Endodermal cell (in vitro differentiated cells): ENCODE measurements around the gene GJC2. TPM values are rescaled to one million over a fixed set of nuclear protein-coding genes. Genes with fewer than 3 reads are reported as not detected.
A peak's percentile ranks its signal among the peaks of the same experiment; 100 is the strongest.

Source experiments
- DNase-seq: peaks from one replicate; pipeline ENCODE4 v3.0.0-alpha.2; 2017
- H3K27ac ChIP-seq: 2 replicates; pipeline ENCODE4 v1.5.1; 2013; ENCODE audit warnings: mild to moderate bottlenecking, low read depth, low read length, moderate library complexity
- H3K27me3 ChIP-seq: 2 replicates; pipeline ENCODE4 v1.6.1; 2013; ENCODE audit warnings: mild to moderate bottlenecking, low read length, moderate library complexity; ENCODE audit not compliant: insufficient read depth, control insufficient read depth, poor library complexity, severe bottlenecking
- H3K36me3 ChIP-seq: 2 replicates; pipeline ENCODE4 v1.7.0; 2013; ENCODE audit warnings: mild to moderate bottlenecking, low read length, moderate library complexity; ENCODE audit not compliant: control insufficient read depth, insufficient read depth
- H3K4me1 ChIP-seq: one replicate; pipeline ENCODE4 v1.7.0; 2013; ENCODE audit warnings: low read length; ENCODE audit not compliant: control insufficient read depth, insufficient read depth
- H3K4me3 ChIP-seq: 2 replicates; pipeline ENCODE4 v1.5.1; 2013; ENCODE audit warnings: mild to moderate bottlenecking, low read length, moderate library complexity
- H3K9ac ChIP-seq: 2 replicates; pipeline ENCODE4 v1.6.1; 2013; ENCODE audit warnings: mild to moderate bottlenecking, low read length, moderate library complexity; ENCODE audit not compliant: poor library complexity, severe bottlenecking; ENCODE audit errors: extremely low read depth
- H3K9me3 ChIP-seq: 2 replicates; pipeline ENCODE4 v1.6.1; 2013; ENCODE audit warnings: mild to moderate bottlenecking, low read length, moderate library complexity; ENCODE audit not compliant: control insufficient read depth
- H3K27ac Mint-ChIP-seq: 2 replicates; pipeline ENCODE4 v1.8.0; 2020; ENCODE audit warnings: mixed read lengths
- H3K27me3 Mint-ChIP-seq: 2 replicates; pipeline ENCODE4 v1.8.0; 2021; ENCODE audit warnings: mild to moderate bottlenecking, mixed read lengths; ENCODE audit not compliant: insufficient read depth
- H3K36me3 Mint-ChIP-seq: 2 replicates; pipeline ENCODE4 v1.8.0; 2020; ENCODE audit warnings: low read depth, mixed read lengths
- H3K4me1 Mint-ChIP-seq: 2 replicates; pipeline ENCODE4 v1.8.0; 2020; ENCODE audit warnings: mixed read lengths
- H3K4me3 Mint-ChIP-seq: 2 replicates; pipeline ENCODE4 v1.8.0; 2020; ENCODE audit warnings: mild to moderate bottlenecking, moderate library complexity, mixed read lengths
- H3K9me3 Mint-ChIP-seq: 2 replicates; pipeline ENCODE4 v1.8.0; 2020; ENCODE audit warnings: mild to moderate bottlenecking, mixed read lengths
- WGBS, 2 experiments: methylation state at CpG; one replicate each; pipeline versions ENCODE4 v1.1.5 to v1.1.7; 2013; ENCODE audit warnings: missing lambda C conversion rate in 2 of 2, mixed read lengths in 1 of 2; ENCODE audit not compliant: insufficient coverage in 1 of 2, insufficient read length in 1 of 2; 5-methylcytosine and 5-hydroxymethylcytosine counted together
- total RNA-seq, 2 donors: library from RNA; stranded (reverse); fragmentation: NEBNext Ultra II Directional in 1 of 2; extraction: Animal tissue kit (Norgen Biotek cat#: 25700) in 1 of 2; gene quantifications; 2 replicates in 1 of 2; 3 replicates in 1 of 2; pipeline ENCODE4 v1.2.1, GENCODE V29; 2021
- TF ChIP-seq, protein P1 (sequence below): fragments of 200-600 bp; sonication (generic); conservative IDR thresholded peaks from 2 replicates; pipeline ENCODE4 v1.5.0; 2021; ENCODE audit warnings: antibody characterized with exemption, mild to moderate bottlenecking

The GJC2 gene
- total RNA-seq, 2 donors from 2014 or later = 0.53 to 0.60 TPM

DNA sequence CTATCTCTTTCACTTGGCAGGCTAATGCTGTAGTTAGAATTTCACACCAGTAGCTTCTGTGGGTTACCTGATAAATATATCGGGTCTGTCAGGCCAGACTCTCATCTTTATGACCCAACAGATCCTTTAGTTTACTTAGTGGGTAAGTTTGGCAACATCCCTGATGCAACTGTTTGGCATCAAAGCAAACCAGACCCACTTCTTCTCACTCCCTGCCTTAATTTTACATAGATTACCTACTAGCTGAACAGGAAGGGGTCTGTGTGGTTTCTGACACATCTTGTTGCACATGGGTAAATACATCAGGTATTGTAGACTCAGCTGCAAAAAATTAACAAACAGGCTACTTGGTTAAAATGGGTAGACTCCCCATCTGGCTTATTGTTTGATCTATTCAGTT, 12.8 kb upstream of the GJC2 start:
- Histone ChIP-seq H3K9me3 (no peaks in the 10 kb centered on the region), H3K4me3 (no peak overlapping the region), H3K4me1 (no peaks in the 10 kb centered on the region), H3K36me3 (peaks cover 3% of the 10 kb centered on the region), H3K27ac (no peak overlapping the region), H3K27me3 (peaks cover 61% of the 10 kb centered on the region), H3K9ac (no peak overlapping the region)
- no peak for DNase-seq
- H3K27me3 Mint-ChIP-seq = peaks cover 63% of the 10 kb centered on the region
- TF ChIP-seq, protein P1, sequence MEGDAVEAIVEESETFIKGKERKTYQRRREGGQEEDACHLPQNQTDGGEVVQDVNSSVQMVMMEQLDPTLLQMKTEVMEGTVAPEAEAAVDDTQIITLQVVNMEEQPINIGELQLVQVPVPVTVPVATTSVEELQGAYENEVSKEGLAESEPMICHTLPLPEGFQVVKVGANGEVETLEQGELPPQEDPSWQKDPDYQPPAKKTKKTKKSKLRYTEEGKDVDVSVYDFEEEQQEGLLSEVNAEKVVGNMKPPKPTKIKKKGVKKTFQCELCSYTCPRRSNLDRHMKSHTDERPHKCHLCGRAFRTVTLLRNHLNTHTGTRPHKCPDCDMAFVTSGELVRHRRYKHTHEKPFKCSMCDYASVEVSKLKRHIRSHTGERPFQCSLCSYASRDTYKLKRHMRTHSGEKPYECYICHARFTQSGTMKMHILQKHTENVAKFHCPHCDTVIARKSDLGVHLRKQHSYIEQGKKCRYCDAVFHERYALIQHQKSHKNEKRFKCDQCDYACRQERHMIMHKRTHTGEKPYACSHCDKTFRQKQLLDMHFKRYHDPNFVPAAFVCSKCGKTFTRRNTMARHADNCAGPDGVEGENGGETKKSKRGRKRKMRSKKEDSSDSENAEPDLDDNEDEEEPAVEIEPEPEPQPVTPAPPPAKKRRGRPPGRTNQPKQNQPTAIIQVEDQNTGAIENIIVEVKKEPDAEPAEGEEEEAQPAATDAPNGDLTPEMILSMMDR = no peak
- 57 to 75% methylated on average over 1 of the region's 1 CpG for WGBS, 2 experiments
- no peaks in the 10 kb centered on the region for H3K9me3 Mint-ChIP-seq
- no peak overlapping the region for H3K27ac Mint-ChIP-seq
- no peak overlapping the region for H3K4me3 Mint-ChIP-seq
- peaks cover 6% of the 10 kb centered on the region for H3K4me1 Mint-ChIP-seq
- no peaks in the 10 kb centered on the region for H3K36me3 Mint-ChIP-seq

DNA sequence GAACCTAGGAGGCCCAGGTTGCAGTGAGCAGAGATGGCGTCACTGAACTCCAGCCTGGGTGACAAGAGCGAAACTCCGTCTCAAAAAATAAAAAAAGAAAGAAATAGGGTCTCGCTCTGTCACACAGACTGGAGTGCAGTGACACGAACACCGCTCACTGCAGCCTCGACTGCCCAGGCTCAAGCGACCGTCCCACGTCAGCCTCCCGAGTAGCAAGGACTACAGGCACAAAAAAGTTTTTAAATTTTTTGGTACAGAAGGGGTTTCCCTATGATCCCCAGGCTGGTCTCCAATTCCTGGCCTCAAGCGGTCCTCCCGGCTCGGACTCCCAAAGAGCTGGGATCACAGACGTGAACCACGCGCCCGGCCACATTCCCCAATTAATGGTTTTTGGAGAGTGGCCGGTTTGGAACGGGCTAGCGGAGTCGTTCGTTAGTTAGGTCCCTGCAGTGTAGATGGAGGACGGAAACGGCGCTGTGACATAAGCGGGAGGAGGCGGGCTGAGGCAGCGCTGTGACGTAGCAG, 10.3 kb upstream of the GJC2 start:
- Histone ChIP-seq H3K9me3 (no peaks in the 10 kb centered on the region), H3K27ac (no peak overlapping the region), H3K9ac (no peak overlapping the region), H3K36me3 (peaks cover 7% of the 10 kb centered on the region), H3K4me3 (peak overlapping the region; percentile 88), H3K4me1 (peaks cover 3% of the 10 kb centered on the region), H3K27me3 (peaks cover 44% of the 10 kb centered on the region)
- peaks cover 6% of the 10 kb centered on the region for H3K4me1 Mint-ChIP-seq
- TF ChIP-seq, protein P1 = no peak
- DNase-seq = no peak
- H3K27ac Mint-ChIP-seq = peak overlapping the region; percentile 92
- H3K27me3 Mint-ChIP-seq = peaks cover 47% of the 10 kb centered on the region
- H3K36me3 Mint-ChIP-seq = no peaks in the 10 kb centered on the region
- H3K9me3 Mint-ChIP-seq = no peaks in the 10 kb centered on the region
- 26 to 58% methylated on average over 12 to 30 of the region's 30 CpGs for WGBS, 2 experiments
- peak overlapping the region; percentile 75 for H3K4me3 Mint-ChIP-seq

DNA sequence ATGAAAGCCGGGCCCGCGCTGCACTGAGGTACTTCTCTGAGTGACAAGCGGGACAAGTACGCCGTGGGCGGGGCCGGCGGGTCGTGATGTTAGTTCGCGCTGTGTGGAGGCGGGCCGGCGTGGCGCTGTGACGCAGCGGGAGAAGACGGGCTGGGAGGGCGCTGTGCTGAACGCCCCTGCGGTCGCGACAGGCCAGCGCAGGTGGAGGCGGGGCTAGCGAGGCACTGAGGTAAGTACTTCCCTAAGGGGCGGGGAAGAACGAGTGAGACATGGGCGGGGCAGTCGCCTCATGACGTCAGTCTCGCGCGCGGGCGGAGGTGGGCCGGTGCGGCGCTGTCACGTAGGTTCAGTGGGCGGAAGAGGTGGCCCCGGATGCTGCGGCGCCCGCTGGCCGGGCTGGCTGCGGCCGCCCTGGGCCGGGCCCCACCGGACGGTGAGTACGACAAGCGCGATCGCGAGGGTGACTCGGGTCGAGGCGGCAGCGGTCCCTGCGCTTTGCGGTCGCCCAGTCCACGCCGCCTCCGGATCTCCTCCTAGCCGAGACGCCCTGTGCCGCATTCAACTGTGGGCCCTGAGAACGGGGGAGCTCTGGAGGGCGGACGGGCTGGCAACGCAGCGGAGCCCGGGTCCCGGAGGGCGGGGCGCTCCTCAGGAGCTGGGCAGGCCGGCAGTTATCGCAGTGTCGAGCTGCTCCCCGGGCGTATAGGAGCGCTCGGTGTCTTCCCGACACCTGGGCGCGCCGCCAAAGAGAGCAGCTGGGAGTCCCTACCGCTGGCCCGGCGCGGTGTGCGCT, 9.6 kb upstream of the GJC2 start, which contains the start of gene GUK1:
GUK1 (plus strand) TSS at position 349 of the 793 bp plus-strand sequence; CDS start at position 373, 24 bp downstream.
- TF ChIP-seq, protein P1 = peak; percentile 53
- Histone ChIP-seq H3K4me3 (peak within 1 kb of the TSS; percentile 88), H3K4me1 (peaks cover 3% of the 10 kb centered on the region), H3K27me3 (peaks cover 37% of the 10 kb centered on the region), H3K36me3 (peaks cover 7% of the 10 kb centered on the region), H3K27ac (peak within 1 kb of the TSS; percentile 62), H3K9ac (peak within 1 kb of the TSS; percentile 90), H3K9me3 (no peaks in the 10 kb centered on the region)
- Mint-ChIP-seq H3K27ac (peak within 1 kb of the TSS; percentile 92), H3K9me3 (no peaks in the 10 kb centered on the region), H3K4me3 (peak within 1 kb of the TSS; percentile 75), H3K27me3 (peaks cover 40% of the 10 kb centered on the region), H3K4me1 (peaks cover 6% of the 10 kb centered on the region), H3K36me3 (no peaks in the 10 kb centered on the region)
- peak; percentile 100 for DNase-seq
- 0% methylated on average over 53 to 95 of the region's 95 CpGs for WGBS, 2 experiments
